Peyer's patch (tissue), 4 donors: ENCODE measurements around the gene ELF2. TPM values are rescaled to one million over a fixed set of nuclear protein-coding genes. Genes with fewer than 3 reads are reported as not detected.
A peak's percentile ranks its signal among the peaks of the same experiment; 100 is the strongest.

ENCODE experiments used
- DNase-seq, 3 donors: peaks; one replicate each; pipeline ENCODE4 v3.0.0-alpha.2; 2017 to 2019
- H3K27ac ChIP-seq, 4 donors: fragments of 200-600 bp; sonication (generic); one replicate each; pipeline ENCODE4 v1.5.1; 2016 to 2019
- H3K27me3 ChIP-seq, 2 donors: fragments of 200-600 bp; sonication (generic); one replicate each; pipeline ENCODE4 v1.5.1; 2019
- H3K36me3 ChIP-seq, 3 donors: fragments of 200-600 bp; sonication (generic); one replicate each; pipeline ENCODE4 v1.5.1; 2016 to 2019
- H3K4me1 ChIP-seq, 4 donors: fragments of 200-600 bp; sonication (generic); one replicate each; pipeline ENCODE4 v1.5.1; 2016 to 2019
- H3K4me3 ChIP-seq, 4 donors: fragments of 200-600 bp; sonication (generic); 1 replicate in 3 of 4; 2 replicates in 1 of 4; pipeline ENCODE4 v1.5.1; 2016 to 2019; ENCODE audit warnings: mild to moderate bottlenecking in 1 of 4
- H3K9me3 ChIP-seq, 4 donors: fragments of 200-600 bp; sonication (generic); one replicate each; pipeline ENCODE4 v1.5.1; 2016 to 2019; ENCODE audit warnings: mild to moderate bottlenecking in 1 of 4
- CTCF ChIP-seq, 6 experiments: fragments of 450-650 bp in 4 of 6; fragments of 200-600 bp in 2 of 6; sonication (generic) in 1 of 6; IDR thresholded peaks; one replicate each; pipeline ENCODE4 v1.5.1; 2017 to 2019; ENCODE audit warnings: antibody characterized with exemption in 6 of 6, mild to moderate bottlenecking in 3 of 6, moderate library complexity in 1 of 6
- POLR2A ChIP-seq, 2 donors: fragments of 450-650 bp; IDR thresholded peaks; one replicate each; pipeline ENCODE4 v1.5.1; 2017; ENCODE audit warnings: antibody characterized with exemption in 2 of 2, mild to moderate bottlenecking in 2 of 2, moderate library complexity in 2 of 2
- total RNA-seq, 4 donors: library from RNA; depleted of rRNA; stranded (reverse); fragments of >200 nt; gene quantifications; one replicate each; pipeline ENCODE4 v1.1.0, GENCODE V29; 2016

The ELF2 gene
- total RNA-seq, 4 donors from 2014 or later: 47.1 to 75.1 (median 54.4) TPM

GRCh38 chr4:139196462-139196861 is 19.4 kb upstream of the ELF2 start:
- H3K27me3 ChIP-seq: no peaks in the 10 kb centered on the region
- TF ChIP-seq POLR2A (IDR thresholded peaks at IDR 0.05): no peak
- H3K4me3 ChIP-seq: no peak overlapping the region

GRCh38 chr4:139191373-139191772 is 14.4 kb upstream of the ELF2 start:
- Histone ChIP-seq H3K27ac (no peak overlapping the region), H3K27me3 (no peaks in the 10 kb centered on the region), H3K4me1 (no peaks in the 10 kb centered on the region), H3K36me3 (no peaks in the 10 kb centered on the region), H3K4me3 (no peak overlapping the region), H3K9me3 (no peaks in the 10 kb centered on the region)
- no peak for TF ChIP-seq POLR2A (IDR thresholded peaks at IDR 0.05)
- no peak for TF ChIP-seq CTCF (IDR thresholded peaks at IDR 0.05)
- no peak for DNase-seq

More at GRCh38 chr4:139196462-139196861, 19.4 kb upstream of the ELF2 start:
- Histone ChIP-seq H3K36me3 (no peaks in the 10 kb centered on the region), H3K4me1 (no peaks in the 10 kb centered on the region), H3K27ac (no peak overlapping the region), H3K9me3 (no peaks in the 10 kb centered on the region)
- no peak for DNase-seq

GRCh38 chr4:139189972-139190371 is 13.0 kb upstream of the ELF2 start:
- Histone ChIP-seq H3K9me3 (no peaks in the 10 kb centered on the region), H3K27me3 (no peaks in the 10 kb centered on the region), H3K27ac (no peak overlapping the region), H3K36me3 (no peaks in the 10 kb centered on the region), H3K4me3 (no peak overlapping the region), H3K4me1 (no peaks in the 10 kb centered on the region)
- no peak for TF ChIP-seq POLR2A (IDR thresholded peaks at IDR 0.05)
- TF ChIP-seq CTCF (IDR thresholded peaks at IDR 0.05): no peak
- DNase-seq: no peak

GRCh38 chr4:139189417-139189749 is 12.4 kb upstream of the ELF2 start:
- no peak for TF ChIP-seq POLR2A (IDR thresholded peaks at IDR 0.05)
- no peaks in the 10 kb centered on the region for H3K4me1 ChIP-seq
- H3K9me3 ChIP-seq: no peaks in the 10 kb centered on the region
- H3K27ac ChIP-seq: no peak overlapping the region
- no peak overlapping the region for H3K4me3 ChIP-seq
- DNase-seq: no peak
- H3K36me3 ChIP-seq: no peaks in the 10 kb centered on the region
- no peaks in the 10 kb centered on the region for H3K27me3 ChIP-seq

GRCh38 chr4:139188648-139189416 is 11.8 kb upstream of the ELF2 start:
- no peak for TF ChIP-seq CTCF (IDR thresholded peaks at IDR 0.05)
- no peak for TF ChIP-seq POLR2A (IDR thresholded peaks at IDR 0.05)
- DNase-seq: no peak
- H3K4me1 ChIP-seq: no peaks in the 10 kb centered on the region
- H3K27ac ChIP-seq: no peak overlapping the region
- no peaks in the 10 kb centered on the region for H3K9me3 ChIP-seq
- H3K36me3 ChIP-seq: no peaks in the 10 kb centered on the region
- no peak overlapping the region for H3K4me3 ChIP-seq
- no peaks in the 10 kb centered on the region for H3K27me3 ChIP-seq

- Histone ChIP-seq H3K4me1 (no peaks in the 10 kb centered on the region), H3K27me3 (no peaks in the 10 kb centered on the region), H3K4me3 (no peak overlapping the region), H3K27ac (no peak overlapping the region), H3K9me3 (no peaks in the 10 kb centered on the region), H3K36me3 (no peaks in the 10 kb centered on the region)
- TF ChIP-seq POLR2A (IDR thresholded peaks at IDR 0.05): no peak
- TF ChIP-seq CTCF (IDR thresholded peaks at IDR 0.05): peak in 1 of 6 experiments; percentile 30
- DNase-seq: no peak
Measured at GRCh38 chr4:139184129-139184528, 7.1 kb upstream of the ELF2 start.
